Bronchial epithelial cell (primary cell): Measurements from ENCODE around the gene SUGCT. TPM values are rescaled to one million over a fixed set of nuclear protein-coding genes. Genes with fewer than 3 reads are reported as not detected.

ENCODE experiments used
- DNase-seq: peaks from one replicate; pipeline ENCODE4 v3.0.0-alpha.2; 2010; ENCODE audit warnings: low read depth
- FAIRE-seq: peaks from 2 replicates; lab custom pipeline; 2011; peaks lifted over from hg19 to GRCh38; lab: Jason Lieb, UNC
- H3K27me3 ChIP-seq: 2 replicates; pipeline ENCODE4 v1.5.1; 2011; ENCODE audit warnings: low read length; ENCODE audit not compliant: control insufficient read depth, insufficient read depth
- H3K36me3 ChIP-seq: 2 replicates; pipeline ENCODE4 v1.5.1; 2011; ENCODE audit warnings: low read length; ENCODE audit not compliant: control insufficient read depth, insufficient read depth
- H3K4me3 ChIP-seq: 2 replicates; pipeline ENCODE4 v1.5.1; 2011; ENCODE audit warnings: mild to moderate bottlenecking, low read depth, low read length, control low read depth
- CTCF ChIP-seq: IDR thresholded peaks from 2 replicates; pipeline ENCODE4 v1.5.1; 2011; ENCODE audit warnings: mild to moderate bottlenecking, moderate library complexity, low read length, control low read depth, inconsistent platforms; ENCODE audit not compliant: insufficient read depth, severe bottlenecking
- total RNA-seq: library from RNA; depleted of rRNA; stranded (reverse); fragments of >200 nt; gene quantifications from 2 replicates; pipeline ENCODE4 v1.2.1, GENCODE V29; 2014

SUGCT gene
- total RNA-seq, 1 donor from 2014 or later: 7.4 TPM

DNA sequence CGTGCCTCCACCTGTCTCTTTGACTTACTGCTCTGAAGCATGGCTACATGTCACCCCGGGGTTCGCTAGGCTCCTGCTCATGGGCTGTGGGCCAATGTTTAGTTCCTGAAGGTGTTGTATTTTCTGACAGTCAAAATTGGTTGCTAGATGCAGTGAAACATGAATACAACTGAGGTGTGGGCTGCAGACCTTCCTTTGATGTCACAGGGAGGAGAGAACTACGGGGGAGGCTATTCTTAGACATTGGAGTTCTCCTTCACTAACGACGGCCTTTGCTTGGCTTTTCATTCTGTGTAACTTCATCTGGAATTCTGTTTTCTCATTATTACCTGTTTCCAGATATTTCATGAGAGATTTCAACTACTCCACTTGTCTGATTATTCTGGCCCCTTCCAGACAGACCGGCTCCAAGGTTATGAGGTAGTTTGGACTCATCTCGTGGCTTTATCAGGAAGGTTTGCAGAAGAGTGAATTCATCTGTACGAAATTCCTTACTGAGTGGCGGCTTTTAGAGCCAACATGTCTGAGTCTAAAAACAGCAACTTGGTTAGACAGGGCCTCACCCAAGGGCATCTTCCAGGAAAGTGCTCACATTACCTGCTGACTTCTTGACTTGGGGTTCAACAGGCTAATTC lies 774.7 kb downstream of the SUGCT start:
- FAIRE-seq: no peak
- H3K36me3 ChIP-seq: no peaks in the 10 kb centered on the region
- no peak for DNase-seq
- no peak for TF ChIP-seq CTCF
- no peaks in the 10 kb centered on the region for H3K27me3 ChIP-seq
- H3K4me3 ChIP-seq: no peak overlapping the region

Other genes with a start within 250 kb of the SUGCT start
- 50.3 and 65.2 TPM in 2 replicates for gene CDK13, start 184.7 kb upstream of the SUGCT start, total RNA-seq
- gene MPLKIP, start 383 bp upstream of the SUGCT start, total RNA-seq: 14.0 and 29.7 TPM in 2 replicates